H1 (cell line): ENCODE results near the gene CAPZB. TPM values are rescaled to one million over a fixed set of nuclear protein-coding genes. Genes with fewer than 3 reads are reported as not detected.

ENCODE experiments used
- CHD7 ChIP-seq: fragments of 300-600 bp; sonication (generic); IDR thresholded peaks from 2 replicates; pipeline ENCODE4 v1.7.1; 2012; ENCODE audit warnings: low read length, moderate library complexity, mild to moderate bottlenecking, inconsistent platforms; ENCODE audit not compliant: insufficient replicate concordance
- EGR1 ChIP-seq: IDR thresholded peaks from 2 replicates; pipeline ENCODE4 v1.6.1; 2011; ENCODE audit warnings: low read depth, low read length, borderline replicate concordance
- PHF8 ChIP-seq: fragments of 200-600 bp; sonication (generic); conservative IDR thresholded peaks from 2 replicates; pipeline ENCODE4 v1.7.1; 2012; ENCODE audit warnings: low read depth, mild to moderate bottlenecking, inconsistent platforms, low read length, moderate library complexity
- RXRA ChIP-seq: IDR thresholded peaks from 2 replicates; pipeline ENCODE4 v1.6.1; 2011; ENCODE audit warnings: low read depth, mild to moderate bottlenecking, low read length, moderate library complexity; ENCODE audit not compliant: insufficient read depth
- SP2 ChIP-seq: IDR thresholded peaks from 2 replicates; pipeline ENCODE4 v1.6.1; 2012; ENCODE audit warnings: mild to moderate bottlenecking, low read length, inconsistent platforms
- YY1 ChIP-seq: IDR thresholded peaks from 2 replicates; pipeline ENCODE4 v1.6.1; 2011; ENCODE audit warnings: low read depth, mild to moderate bottlenecking, low read length
- polyA plus RNA-seq, 7 experiments: library from polyadenylated mRNA; depleted of rRNA in 3 of 7; stranded (reverse) in 5 of 7; unstranded in 2 of 7; fragments of >200 nt in 5 of 7; fragments of 200-250 nt in 2 of 7; gene quantifications; 1 replicate in 5 of 7; 2 replicates in 1 of 7; 4 replicates in 1 of 7; pipeline versions ENCODE4 v1.2.1 to v1.2.3, GENCODE V29; 2011 to 2013; ENCODE audit warnings: missing spikeins in 2 of 7, mixed read lengths in 2 of 7
- total RNA-seq: library from RNA; stranded (reverse); fragmentation: NEBNext Ultra II Directional; extraction: Animal tissue kit (Norgen Biotek cat#: 25700); gene quantifications from 2 replicates; pipeline ENCODE4 v1.2.1, GENCODE V29; 2021

Gene CAPZB
- total and polyA plus RNA-seq, 2 of the 8 experiments (the other 6 are each of a cell fraction or from before 2014, with no cell fraction given): 162 to 371 TPM

- TF ChIP-seq CHD7: no peak
- TF ChIP-seq PHF8: no peak
- TF ChIP-seq SP2: no peak
- no peak for TF ChIP-seq EGR1
- no peak for TF ChIP-seq RXRA
- TF ChIP-seq YY1: no peak
Observed at GRCh38 chr1:19360432-19360831, 124.9 kb downstream of the CAPZB start (continued).
